T-cell (primary cell): ENCODE results near the gene DOCK6. TPM values are rescaled to one million over a fixed set of nuclear protein-coding genes. Genes with fewer than 3 reads are reported as not detected.

Experiments used
- ATAC-seq, 4 experiments: fragments of 200-7000 bp in 3 of 4; fragments of 150-1000 bp in 1 of 4; cut with Tn5 transposase; replicated peaks in 1 of 4; 1 replicate in 3 of 4; 2 replicates in 1 of 4; pipeline ENCODE4 v1.10.0; 2021; ENCODE audit warnings: moderate library complexity in 3 of 4, mild to moderate bottlenecking in 2 of 4, moderate number of reproducible peaks in 1 of 4
- CTCF ChIA-PET, 2 donors: fragments of 300-600 bp; sonication (Branson Sonifier 250); formaldehyde crosslinking; loops; one replicate each; lab custom pipeline; 2022; ENCODE audit warnings: antibody characterized with exemption in 2 of 2; lab: Charles Lee
- POLR2A ChIA-PET, 2 donors: fragments of 300-600 bp; sonication (Branson Sonifier 250); formaldehyde crosslinking; loops; one replicate each; lab custom pipeline; 2022; ENCODE audit warnings: antibody characterized with exemption in 2 of 2; lab: Charles Lee
- DNase-seq, 35 experiments: peaks; one replicate each; pipeline versions ENCODE4 v3.0.0 to v3.0.0-alpha.2; 2013 to 2023
- H3K27ac ChIP-seq: one replicate; pipeline ENCODE4 v1.5.1; 2013; ENCODE audit warnings: low read length
- H3K27me3 ChIP-seq, 2 experiments: replicated peaks in 1 of 2; 1 replicate in 1 of 2; 2 replicates in 1 of 2; pipeline versions ENCODE4 v1.6.1 to v1.7.0; 2013; ENCODE audit warnings: low read length in 1 of 2, mixed read lengths in 1 of 2; ENCODE audit not compliant: control insufficient read depth in 2 of 2, insufficient read depth in 2 of 2; ENCODE audit errors: extremely low read depth in 1 of 2
- H3K36me3 ChIP-seq, 2 donors: 1 replicate in 1 of 2; 2 replicates in 1 of 2; pipeline versions ENCODE4 v1.6.1 to v1.7.0; 2013; ENCODE audit warnings: low read length in 1 of 2; ENCODE audit not compliant: control insufficient read depth in 2 of 2, insufficient read depth in 1 of 2; ENCODE audit errors: extremely low read depth in 1 of 2
- H3K4me1 ChIP-seq, 2 experiments: 1 replicate in 1 of 2; 2 replicates in 1 of 2; pipeline versions ENCODE4 v1.6.1 to v1.7.0; 2013; ENCODE audit warnings: low read length in 2 of 2, mixed read lengths in 1 of 2; ENCODE audit not compliant: insufficient read depth in 2 of 2, control insufficient read depth in 1 of 2; ENCODE audit errors: extremely low read depth in 1 of 2
- H3K4me3 ChIP-seq, 2 donors: 1 replicate in 1 of 2; 2 replicates in 1 of 2; pipeline versions ENCODE4 v1.5.1 to v1.7.0; 2013; ENCODE audit warnings: mild to moderate bottlenecking in 2 of 2, low read length in 1 of 2, moderate library complexity in 1 of 2; ENCODE audit not compliant: control insufficient read depth in 1 of 2; ENCODE audit errors: extremely low read depth in 1 of 2
- H3K9me3 ChIP-seq: 2 replicates; pipeline ENCODE4 v1.7.0; 2013
- H3K27ac Mint-ChIP-seq, 2 donors: one replicate each; pipeline ENCODE4 v1.8.0; 2020 to 2021; ENCODE audit warnings: mild to moderate bottlenecking in 2 of 2, mixed read lengths in 2 of 2
- H3K27me3 Mint-ChIP-seq, 2 donors: one replicate each; pipeline ENCODE4 v1.8.0; 2021 to 2022; ENCODE audit warnings: mixed read lengths in 2 of 2
- H3K36me3 Mint-ChIP-seq: one replicate; pipeline ENCODE4 v1.8.0; 2021; ENCODE audit warnings: mixed read lengths
- H3K4me1 Mint-ChIP-seq, 3 donors: one replicate each; pipeline ENCODE4 v1.8.0; 2020 to 2022; ENCODE audit warnings: mixed read lengths in 3 of 3, mild to moderate bottlenecking in 1 of 3
- H3K4me3 Mint-ChIP-seq, 3 donors: one replicate each; pipeline ENCODE4 v1.8.0; 2020 to 2022; ENCODE audit warnings: mild to moderate bottlenecking in 3 of 3, mixed read lengths in 3 of 3, moderate library complexity in 3 of 3
- H3K9me3 Mint-ChIP-seq, 3 donors: one replicate each; pipeline ENCODE4 v1.8.0; 2020 to 2022; ENCODE audit warnings: mixed read lengths in 3 of 3
- WGBS: methylation state at CpG from one replicate; pipeline ENCODE4 v1.1.5; 2013; ENCODE audit warnings: missing lambda C conversion rate; ENCODE audit not compliant: insufficient coverage; 5-methylcytosine and 5-hydroxymethylcytosine counted together
- total RNA-seq, 35 experiments: library from RNA in 6 of 35; stranded (reverse) in 6 of 35; fragments of 120-200 nt in 1 of 35; gene quantifications; one replicate each; pipeline versions ENCODE4 v1.2.1 to v1.2.4 and lab custom pipeline; 2013 to 2026

Gene DOCK6
- total RNA-seq, 5 donors from 2014 or later (not counting 1 experiment from before 2014, with no cell fraction given), result 0.78 to 1.8 (median 1.0) TPM

DNA sequence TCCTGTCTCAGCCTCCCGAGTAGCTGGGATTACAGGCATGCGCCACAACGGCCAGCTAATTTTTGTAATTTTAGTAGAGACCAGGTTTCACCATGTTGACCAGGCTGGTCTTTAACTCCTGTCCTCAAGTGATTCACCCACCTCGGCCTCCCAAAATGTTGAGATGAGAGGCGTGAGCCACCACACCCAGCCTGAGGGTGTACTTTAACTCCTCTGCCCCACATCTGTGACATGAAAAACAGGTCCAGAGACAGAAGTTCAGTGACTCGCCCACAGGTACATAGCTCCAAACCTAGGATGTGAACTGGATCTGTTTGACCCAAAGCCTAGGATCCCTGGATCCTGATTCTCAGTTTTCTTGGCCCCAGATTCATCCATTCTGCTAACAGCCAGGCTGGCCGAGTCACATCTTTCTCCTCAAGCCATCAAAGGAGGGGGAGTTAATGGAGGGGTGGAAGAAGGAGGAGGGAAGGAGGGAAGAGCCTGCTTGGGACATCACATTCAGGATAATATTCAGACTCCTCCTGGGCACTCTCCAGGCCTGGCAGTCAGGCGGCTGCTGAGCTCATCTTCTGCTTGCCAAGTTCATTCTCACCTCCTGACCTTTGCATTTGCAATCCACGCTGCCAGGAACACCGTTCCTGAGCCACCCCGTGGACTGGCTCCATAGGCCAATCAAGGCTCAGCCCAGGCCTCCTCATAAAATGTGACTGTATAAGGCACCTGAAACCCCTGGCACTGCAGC is 109.8 kb downstream of the DOCK6 start:
- H3K9me3 Mint-ChIP-seq, result no peaks in the 10 kb centered on the region
- no peaks in the 10 kb centered on the region for H3K36me3 Mint-ChIP-seq
- H3K27ac Mint-ChIP-seq, result no peak overlapping the region
- ATAC-seq, result no peak
- no peaks in the 10 kb centered on the region for H3K9me3 ChIP-seq
- ChIA-PET POLR2A (no interaction called here), CTCF (no interaction called here)
- no peak overlapping the region for H3K27ac ChIP-seq
- H3K27me3 Mint-ChIP-seq, result no peaks in the 10 kb centered on the region
- H3K36me3 ChIP-seq, result no peaks in the 10 kb centered on the region
- H3K27me3 ChIP-seq, result no peaks in the 10 kb centered on the region
- DNase-seq, result no peak
- H3K4me3 Mint-ChIP-seq, result no peak overlapping the region
- H3K4me1 ChIP-seq, result peaks cover 3 to 18% of the 10 kb centered on the region in 2 experiments
- peaks cover 10 to 17% (median 14%) of the 10 kb centered on the region in 3 donors for H3K4me1 Mint-ChIP-seq
- WGBS, result 98% methylated on average over 8 of the region's 11 CpGs
- no peak overlapping the region for H3K4me3 ChIP-seq

- Mint-ChIP-seq H3K27me3 (no peaks in the 10 kb centered on the region), H3K4me1 (peaks cover 10 to 17% (median 14%) of the 10 kb centered on the region in 3 donors), H3K27ac (no peak overlapping the region), H3K36me3 (no peaks in the 10 kb centered on the region), H3K4me3 (no peak overlapping the region), H3K9me3 (no peaks in the 10 kb centered on the region)
- CTCF ChIA-PET, result interaction anchor here in 1 of 2 donors (0.6 kb wide), 1 partner anchor 118 kb away, joined by 6 read pairs; no protein-coding TSS in a partner anchor
- Histone ChIP-seq H3K27ac (no peak overlapping the region), H3K4me3 (no peak overlapping the region), H3K27me3 (no peaks in the 10 kb centered on the region), H3K9me3 (no peaks in the 10 kb centered on the region), H3K36me3 (no peaks in the 10 kb centered on the region), H3K4me1 (peaks cover 2 to 14% of the 10 kb centered on the region in 2 experiments)
- 94% methylated on average over 3 of the region's 7 CpGs for whole genome bisulfite sequencing
- POLR2A ChIA-PET, result interaction anchor here in 1 of 2 donors (0.6 kb wide), 1 partner anchor 305 kb away, joined by 3 read pairs; no protein-coding TSS in a partner anchor
- ATAC-seq (no peak), DNase-seq (no peak)
Measured at GRCh38 chr19:11151181-11151580, 111.1 kb downstream of the DOCK6 start.

Other genes with a start within 250 kb of the DOCK6 start
- gene LDLR, start 173.1 kb downstream of the DOCK6 start, total RNA-seq, result 10 to 100 TPM; 33.8 to 50.4 (median 42.0) TPM
- 1 to 10 TPM in 4 of 5 donors, under 1 TPM in 1; 0.95 to 3.6 (median 2.4) TPM for gene SPC24, start 106.7 kb downstream of the DOCK6 start, total RNA-seq
- 1 to 10 TPM in 3 of 5 donors, under 1 TPM in 2; 0.68 to 1.9 (median 1.2) TPM for gene KANK2, start 65.0 kb downstream of the DOCK6 start, total RNA-seq
- gene ANGPTL8, start 22.9 kb downstream of the DOCK6 start, total RNA-seq, result not detected
- gene TSPAN16, start 33.6 kb upstream of the DOCK6 start, total RNA-seq, result not detected
- 1 to 10 TPM; 4.7 to 9.5 (median 8.8) TPM for gene RAB3D, start 77.1 kb upstream of the DOCK6 start, total RNA-seq
- 10 to 100 TPM; 15.6 to 32.9 (median 27.0) TPM for gene TMEM205, start 83.7 kb upstream of the DOCK6 start, total RNA-seq
- 10 to 100 TPM; 59.7 to 81.8 (median 69.6) TPM for gene CCDC159, start 84.0 kb upstream of the DOCK6 start, total RNA-seq
- 10 to 100 TPM in 3 of 5 donors, 1 to 10 TPM in 2; 8.6 to 16.2 (median 10.7) TPM for gene PLPPR2, start 92.9 kb upstream of the DOCK6 start, total RNA-seq
- 1 to 10 TPM; 1.6 to 5.5 (median 4.3) TPM for gene SWSAP1, start 112.1 kb upstream of the DOCK6 start, total RNA-seq
- 10 to 100 TPM in 1 of 5 donors, 1 to 10 TPM in 4; 5.9 to 11.0 (median 6.7) TPM for gene EPOR, start 121.8 kb upstream of the DOCK6 start, total RNA-seq
- under 1 TPM in 3 of 5 donors, not detected in 2; 0.22 to 0.72 (median 0.50) TPM for gene RGL3, start 156.8 kb upstream of the DOCK6 start, total RNA-seq
- under 1 TPM in 1 of 5 donors, not detected in 4; 0.20 TPM for gene ODAD3, start 172.6 kb upstream of the DOCK6 start, total RNA-seq
- 100 to 1,000 TPM; 248 to 382 (median 334) TPM for gene PRKCSH, start 173.1 kb upstream of the DOCK6 start, total RNA-seq
- gene ELAVL3, start 218.5 kb upstream of the DOCK6 start, total RNA-seq, result under 1 TPM in 1 of 5 donors, not detected in 4; 0.47 TPM
- 10 to 100 TPM; 12.7 to 24.8 (median 22.2) TPM for gene ZNF653, start 243.3 kb upstream of the DOCK6 start, total RNA-seq